Upper lobe of left lung (tissue), 4 donors: ENCODE measurements around the gene SPEF2.

Source experiments
- EP300 ChIP-seq, 4 donors: sonication (generic); formaldehyde crosslinking; IDR thresholded peaks; one replicate each; pipeline ENCODE4 v1.5.1; 2017; ENCODE audit warnings: antibody characterized with exemption in 4 of 4, control low read depth in 2 of 4
- POLR2A ChIP-seq, 4 donors: fragments of 450-650 bp; IDR thresholded peaks; one replicate each; pipeline ENCODE4 v1.5.1; 2016 to 2017; ENCODE audit warnings: antibody characterized with exemption in 4 of 4, mild to moderate bottlenecking in 2 of 4
- POLR2AphosphoS5 ChIP-seq, 2 donors: sonication (generic); formaldehyde crosslinking; IDR thresholded peaks; one replicate each; pipeline ENCODE4 v1.5.1; 2017; ENCODE audit warnings: antibody characterized with exemption in 2 of 2
- TF ChIP-seq, protein P1 (sequence below), 6 experiments: fragments of 450-650 bp in 4 of 6; fragments of 200-600 bp in 2 of 6; sonication (generic) in 2 of 6; IDR thresholded peaks; one replicate each; pipeline ENCODE4 v1.5.1; 2016 to 2019; ENCODE audit warnings: antibody characterized with exemption in 6 of 6

DNA sequence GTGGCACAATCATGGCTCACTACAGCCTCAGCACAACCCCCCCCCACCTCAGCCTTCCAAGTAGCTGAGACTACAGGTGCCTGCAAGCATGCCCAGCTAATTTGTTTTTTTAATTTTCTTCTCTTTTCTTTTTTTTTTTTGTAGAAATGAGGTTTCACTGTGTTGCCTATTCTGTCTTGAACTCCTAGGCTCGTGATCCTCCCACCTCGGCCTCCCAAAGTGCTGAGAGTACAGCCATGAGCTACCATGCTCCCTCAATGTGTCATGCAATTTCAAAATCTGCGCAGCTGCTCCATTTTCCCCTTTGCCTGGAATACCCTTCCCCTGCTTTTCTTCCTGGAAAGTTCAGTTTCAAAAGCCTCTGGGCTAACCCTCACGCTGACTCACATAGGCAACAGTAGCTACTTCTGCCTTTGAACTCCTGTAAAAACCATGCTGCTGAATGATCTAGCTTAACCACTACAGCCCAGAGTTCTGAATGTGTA, 168.0 kb downstream of the SPEF2 start:
- TF ChIP-seq POLR2AphosphoS5 (IDR thresholded peaks at IDR 0.05), result no peak
- TF ChIP-seq EP300 (IDR thresholded peaks at IDR 0.05), result no peak
- TF ChIP-seq, protein P1, sequence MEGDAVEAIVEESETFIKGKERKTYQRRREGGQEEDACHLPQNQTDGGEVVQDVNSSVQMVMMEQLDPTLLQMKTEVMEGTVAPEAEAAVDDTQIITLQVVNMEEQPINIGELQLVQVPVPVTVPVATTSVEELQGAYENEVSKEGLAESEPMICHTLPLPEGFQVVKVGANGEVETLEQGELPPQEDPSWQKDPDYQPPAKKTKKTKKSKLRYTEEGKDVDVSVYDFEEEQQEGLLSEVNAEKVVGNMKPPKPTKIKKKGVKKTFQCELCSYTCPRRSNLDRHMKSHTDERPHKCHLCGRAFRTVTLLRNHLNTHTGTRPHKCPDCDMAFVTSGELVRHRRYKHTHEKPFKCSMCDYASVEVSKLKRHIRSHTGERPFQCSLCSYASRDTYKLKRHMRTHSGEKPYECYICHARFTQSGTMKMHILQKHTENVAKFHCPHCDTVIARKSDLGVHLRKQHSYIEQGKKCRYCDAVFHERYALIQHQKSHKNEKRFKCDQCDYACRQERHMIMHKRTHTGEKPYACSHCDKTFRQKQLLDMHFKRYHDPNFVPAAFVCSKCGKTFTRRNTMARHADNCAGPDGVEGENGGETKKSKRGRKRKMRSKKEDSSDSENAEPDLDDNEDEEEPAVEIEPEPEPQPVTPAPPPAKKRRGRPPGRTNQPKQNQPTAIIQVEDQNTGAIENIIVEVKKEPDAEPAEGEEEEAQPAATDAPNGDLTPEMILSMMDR (IDR thresholded peaks at IDR 0.05), result no peak
- no peak for TF ChIP-seq POLR2A (IDR thresholded peaks at IDR 0.05)
